HepG2 (cell line): ENCODE measurements around the gene SLC25A46. TPM values are rescaled to one million over a fixed set of nuclear protein-coding genes. Genes with fewer than 3 reads are reported as not detected.

ENCODE experiments used
- CBFB ChIP-seq: sonication (generic); formaldehyde crosslinking; IDR thresholded peaks from 2 replicates; pipeline ENCODE4 v1.4.0; 2020; ENCODE audit warnings: missing genetic modification reagents
- GLI4 ChIP-seq: sonication (generic); formaldehyde crosslinking; IDR thresholded peaks from 2 replicates; pipeline ENCODE4 v1.5.1; 2020; ENCODE audit warnings: missing genetic modification reagents, mild to moderate bottlenecking, moderate library complexity, borderline replicate concordance
- MTF1 ChIP-seq: sonication (generic); formaldehyde crosslinking; IDR thresholded peaks from 2 replicates; pipeline ENCODE4 v1.5.0; 2020; ENCODE audit warnings: missing genetic modification reagents
- SOX6 ChIP-seq, 2 experiments: fragments of 450-650 bp in 1 of 2; sonication (generic) in 1 of 2; formaldehyde crosslinking in 1 of 2; IDR thresholded peaks; 2 replicates each; pipeline versions ENCODE4 v1.4.0 to v1.6.1; 2017 to 2020; ENCODE audit warnings: antibody characterized with exemption in 1 of 2, mild to moderate bottlenecking in 1 of 2, missing genetic modification reagents in 1 of 2
- SRY ChIP-seq: sonication (generic); formaldehyde crosslinking; IDR thresholded peaks from 2 replicates; pipeline ENCODE4 v1.8.0; 2022; ENCODE audit warnings: mild to moderate bottlenecking, missing genetic modification reagents
- ZBTB42 ChIP-seq: sonication (generic); formaldehyde crosslinking; IDR thresholded peaks from 2 replicates; pipeline ENCODE4 v1.5.0; 2020; ENCODE audit warnings: mild to moderate bottlenecking, missing genetic modification reagents
- ZFY ChIP-seq: sonication (generic); formaldehyde crosslinking; IDR thresholded peaks from 2 replicates; pipeline ENCODE4 v1.4.0; 2020; ENCODE audit warnings: missing genetic modification reagents
- ZNF207 ChIP-seq: fragments of 450-650 bp; IDR thresholded peaks from 2 replicates; pipeline ENCODE4 v1.6.1; 2016; ENCODE audit warnings: antibody characterized with exemption, borderline replicate concordance
- ZNF335 ChIP-seq: sonication (generic); formaldehyde crosslinking; IDR thresholded peaks from 2 replicates; pipeline ENCODE4 v1.4.0; 2020; ENCODE audit warnings: missing genetic modification reagents
- ZNF354B ChIP-seq: sonication (generic); formaldehyde crosslinking; IDR thresholded peaks from 2 replicates; pipeline ENCODE4 v1.8.0; 2022; ENCODE audit warnings: mild to moderate bottlenecking, missing genetic modification reagents
- ZNF546 ChIP-seq: sonication (generic); formaldehyde crosslinking; conservative IDR thresholded peaks from 2 replicates; pipeline ENCODE4 v1.8.1; 2023; ENCODE audit warnings: mild to moderate bottlenecking, missing genetic modification reagents
- ZNF577 ChIP-seq: sonication (generic); formaldehyde crosslinking; IDR thresholded peaks from 2 replicates; pipeline ENCODE4 v1.4.0; 2020; ENCODE audit warnings: mild to moderate bottlenecking, low read depth, missing genetic modification reagents, borderline replicate concordance
- ZNF589 ChIP-seq: sonication (generic); formaldehyde crosslinking; conservative IDR thresholded peaks from 2 replicates; pipeline ENCODE4 v1.8.0; 2022; ENCODE audit warnings: mild to moderate bottlenecking, moderate library complexity, missing genetic modification reagents
- ZNF792 ChIP-seq: IDR thresholded peaks from 2 replicates; pipeline ENCODE4 v1.6.1; 2016
- polyA plus RNA-seq, 8 experiments: library from polyadenylated mRNA; depleted of rRNA in 3 of 8; stranded (reverse) in 7 of 8; unstranded in 1 of 8; fragments of >200 nt; fragmentation: Illumina TruSeq in 4 of 8; extraction: Trizol in 4 of 8; gene quantifications; 2 replicates each; pipeline versions ENCODE4 v1.2.1 to v1.2.3, GENCODE V29; 2011 to 2016; ENCODE audit warnings: low read depth in 4 of 8, missing spikeins in 1 of 8, mixed read lengths in 1 of 8; ENCODE audit not compliant: insufficient read depth in 1 of 8
- total RNA-seq, 5 experiments: library from RNA; depleted of rRNA; stranded (reverse); fragments of >200 nt; fragmentation: Illumina TruSeq; extraction: Trizol; gene quantifications; 2 replicates each; pipeline ENCODE4 v1.2.3, GENCODE V29; 2016; ENCODE audit warnings: low read depth in 1 of 5
- TF ChIP-seq, protein P1 (sequence below): sonication (generic); formaldehyde crosslinking; IDR thresholded peaks from 2 replicates; pipeline ENCODE4 v1.8.0; 2022; ENCODE audit warnings: mild to moderate bottlenecking, missing genetic modification reagents
- TF ChIP-seq, protein P2 (sequence below): sonication (generic); formaldehyde crosslinking; IDR thresholded peaks from 2 replicates; pipeline ENCODE4 v1.5.1; 2020; ENCODE audit warnings: mild to moderate bottlenecking, moderate library complexity, missing genetic modification reagents
- TF ChIP-seq, protein P3 (sequence below): sonication (generic); formaldehyde crosslinking; IDR thresholded peaks from 2 replicates; pipeline ENCODE4 v1.5.0; 2020; ENCODE audit warnings: mild to moderate bottlenecking, missing genetic modification reagents, borderline replicate concordance
- TF ChIP-seq, protein P4 (sequence below): IDR thresholded peaks from 2 replicates; pipeline ENCODE4 v1.6.1; 2016; ENCODE audit warnings: low read depth, borderline replicate concordance
- TF ChIP-seq, protein P5 (sequence below): sonication (generic); formaldehyde crosslinking; conservative IDR thresholded peaks from 2 replicates; pipeline ENCODE4 v1.8.0; 2022; ENCODE audit warnings: missing genetic modification reagents

Gene SLC25A46
- total and polyA plus RNA-seq, 2 of the 13 experiments (the other 11 are each of a cell fraction or from before 2014, with no cell fraction given): 14.2 to 34.6 TPM

DNA sequence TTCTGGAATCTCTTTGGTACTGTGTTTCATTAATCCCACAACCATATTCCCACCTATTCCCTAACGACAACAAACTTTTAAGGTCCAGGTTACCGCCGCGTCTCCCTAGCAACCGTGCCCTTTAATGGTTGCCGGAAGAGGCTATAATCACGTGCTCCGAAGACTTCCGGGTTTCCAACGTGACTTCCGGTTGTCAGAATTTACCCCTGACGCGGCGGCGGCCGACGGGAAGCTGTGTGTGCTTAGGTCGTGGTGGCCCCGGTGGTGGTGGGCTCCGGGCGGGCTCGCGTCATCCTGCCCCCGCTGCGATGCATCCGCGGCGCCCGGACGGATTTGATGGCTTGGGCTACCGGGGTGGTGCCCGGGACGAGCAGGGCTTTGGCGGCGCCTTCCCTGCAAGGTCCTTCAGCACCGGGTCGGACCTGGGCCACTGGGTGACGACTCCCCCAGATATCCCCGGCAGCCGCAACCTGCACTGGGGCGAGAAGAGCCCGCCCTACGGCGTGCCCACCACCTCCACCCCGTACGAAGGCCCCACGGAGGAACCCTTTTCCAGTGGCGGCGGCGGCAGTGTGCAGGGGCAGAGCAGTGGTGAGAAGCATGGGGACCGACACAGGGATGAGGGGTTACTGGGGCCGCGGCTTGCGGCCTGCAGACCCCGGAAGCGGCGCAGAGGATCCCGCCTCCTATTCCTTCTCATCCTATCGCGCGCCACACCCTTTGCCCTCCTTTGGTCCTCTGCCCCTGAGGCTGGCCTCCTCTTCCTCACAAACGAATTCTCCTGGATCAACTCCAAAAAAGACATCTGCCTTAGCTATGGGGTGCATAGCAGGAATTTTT is at the start of gene SLC25A46 (continued):
- TF ChIP-seq ZFY (CRISPR knock-in tag): peak; percentile 92
- TF ChIP-seq, protein P1, sequence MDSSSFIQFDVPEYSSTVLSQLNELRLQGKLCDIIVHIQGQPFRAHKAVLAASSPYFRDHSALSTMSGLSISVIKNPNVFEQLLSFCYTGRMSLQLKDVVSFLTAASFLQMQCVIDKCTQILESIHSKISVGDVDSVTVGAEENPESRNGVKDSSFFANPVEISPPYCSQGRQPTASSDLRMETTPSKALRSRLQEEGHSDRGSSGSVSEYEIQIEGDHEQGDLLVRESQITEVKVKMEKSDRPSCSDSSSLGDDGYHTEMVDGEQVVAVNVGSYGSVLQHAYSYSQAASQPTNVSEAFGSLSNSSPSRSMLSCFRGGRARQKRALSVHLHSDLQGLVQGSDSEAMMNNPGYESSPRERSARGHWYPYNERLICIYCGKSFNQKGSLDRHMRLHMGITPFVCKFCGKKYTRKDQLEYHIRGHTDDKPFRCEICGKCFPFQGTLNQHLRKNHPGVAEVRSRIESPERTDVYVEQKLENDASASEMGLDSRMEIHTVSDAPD (CRISPR knock-in tag): no peak
- TF ChIP-seq ZBTB42 (CRISPR knock-in tag): peak; percentile 76; the same call in 1 of the 2 replicates
- TF ChIP-seq, protein P2, sequence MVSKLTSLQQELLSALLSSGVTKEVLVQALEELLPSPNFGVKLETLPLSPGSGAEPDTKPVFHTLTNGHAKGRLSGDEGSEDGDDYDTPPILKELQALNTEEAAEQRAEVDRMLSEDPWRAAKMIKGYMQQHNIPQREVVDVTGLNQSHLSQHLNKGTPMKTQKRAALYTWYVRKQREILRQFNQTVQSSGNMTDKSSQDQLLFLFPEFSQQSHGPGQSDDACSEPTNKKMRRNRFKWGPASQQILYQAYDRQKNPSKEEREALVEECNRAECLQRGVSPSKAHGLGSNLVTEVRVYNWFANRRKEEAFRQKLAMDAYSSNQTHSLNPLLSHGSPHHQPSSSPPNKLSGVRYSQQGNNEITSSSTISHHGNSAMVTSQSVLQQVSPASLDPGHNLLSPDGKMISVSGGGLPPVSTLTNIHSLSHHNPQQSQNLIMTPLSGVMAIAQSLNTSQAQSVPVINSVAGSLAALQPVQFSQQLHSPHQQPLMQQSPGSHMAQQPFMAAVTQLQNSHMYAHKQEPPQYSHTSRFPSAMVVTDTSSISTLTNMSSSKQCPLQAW (CRISPR knock-in tag): peak; percentile 59
- no peak for TF ChIP-seq ZNF207
- no peak; the same call in 1 of the 2 replicates for TF ChIP-seq ZNF792 (CRISPR knock-in tag)
- TF ChIP-seq ZNF589 (CRISPR knock-in tag): no peak
- no peak for TF ChIP-seq ZNF354B
- TF ChIP-seq, protein P3, sequence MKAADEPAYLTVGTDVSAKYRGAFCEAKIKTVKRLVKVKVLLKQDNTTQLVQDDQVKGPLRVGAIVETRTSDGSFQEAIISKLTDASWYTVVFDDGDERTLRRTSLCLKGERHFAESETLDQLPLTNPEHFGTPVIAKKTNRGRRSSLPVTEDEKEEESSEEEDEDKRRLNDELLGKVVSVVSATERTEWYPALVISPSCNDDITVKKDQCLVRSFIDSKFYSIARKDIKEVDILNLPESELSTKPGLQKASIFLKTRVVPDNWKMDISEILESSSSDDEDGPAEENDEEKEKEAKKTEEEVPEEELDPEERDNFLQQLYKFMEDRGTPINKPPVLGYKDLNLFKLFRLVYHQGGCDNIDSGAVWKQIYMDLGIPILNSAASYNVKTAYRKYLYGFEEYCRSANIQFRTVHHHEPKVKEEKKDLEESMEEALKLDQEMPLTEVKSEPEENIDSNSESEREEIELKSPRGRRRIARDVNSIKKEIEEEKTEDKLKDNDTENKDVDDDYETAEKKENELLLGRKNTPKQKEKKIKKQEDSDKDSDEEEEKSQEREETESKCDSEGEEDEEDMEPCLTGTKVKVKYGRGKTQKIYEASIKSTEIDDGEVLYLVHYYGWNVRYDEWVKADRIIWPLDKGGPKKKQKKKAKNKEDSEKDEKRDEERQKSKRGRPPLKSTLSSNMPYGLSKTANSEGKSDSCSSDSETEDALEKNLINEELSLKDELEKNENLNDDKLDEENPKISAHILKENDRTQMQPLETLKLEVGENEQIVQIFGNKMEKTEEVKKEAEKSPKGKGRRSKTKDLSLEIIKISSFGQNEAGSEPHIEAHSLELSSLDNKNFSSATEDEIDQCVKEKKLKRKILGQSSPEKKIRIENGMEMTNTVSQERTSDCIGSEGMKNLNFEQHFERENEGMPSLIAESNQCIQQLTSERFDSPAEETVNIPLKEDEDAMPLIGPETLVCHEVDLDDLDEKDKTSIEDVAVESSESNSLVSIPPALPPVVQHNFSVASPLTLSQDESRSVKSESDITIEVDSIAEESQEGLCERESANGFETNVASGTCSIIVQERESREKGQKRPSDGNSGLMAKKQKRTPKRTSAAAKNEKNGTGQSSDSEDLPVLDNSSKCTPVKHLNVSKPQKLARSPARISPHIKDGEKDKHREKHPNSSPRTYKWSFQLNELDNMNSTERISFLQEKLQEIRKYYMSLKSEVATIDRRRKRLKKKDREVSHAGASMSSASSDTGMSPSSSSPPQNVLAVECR: peak; percentile 98
- no peak for TF ChIP-seq SOX6 (IDR thresholded peaks at IDR 0.05)
- peak; percentile 43 for TF ChIP-seq SOX6 (CRISPR knock-in tag; IDR thresholded peaks at IDR 0.05)
- TF ChIP-seq MTF1 (CRISPR knock-in tag): no peak
- peak; percentile 94; the same call in 1 of the 2 replicates for TF ChIP-seq GLI4
- peak; percentile 83; the same call in 1 of the 2 replicates for TF ChIP-seq ZNF546 (CRISPR knock-in tag)
- no peak for TF ChIP-seq ZNF335
- TF ChIP-seq, protein P4, sequence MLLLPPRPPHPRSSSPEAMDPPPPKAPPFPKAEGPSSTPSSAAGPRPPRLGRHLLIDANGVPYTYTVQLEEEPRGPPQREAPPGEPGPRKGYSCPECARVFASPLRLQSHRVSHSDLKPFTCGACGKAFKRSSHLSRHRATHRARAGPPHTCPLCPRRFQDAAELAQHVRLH (CRISPR knock-in tag): peak; percentile 49; the same call in 1 of the 2 replicates
- no peak for TF ChIP-seq ZNF577 (CRISPR knock-in tag)
- TF ChIP-seq CBFB: 0 out of 2 replicates have a peak, but pooled peaks have one; percentile 22
- TF ChIP-seq, protein P5, sequence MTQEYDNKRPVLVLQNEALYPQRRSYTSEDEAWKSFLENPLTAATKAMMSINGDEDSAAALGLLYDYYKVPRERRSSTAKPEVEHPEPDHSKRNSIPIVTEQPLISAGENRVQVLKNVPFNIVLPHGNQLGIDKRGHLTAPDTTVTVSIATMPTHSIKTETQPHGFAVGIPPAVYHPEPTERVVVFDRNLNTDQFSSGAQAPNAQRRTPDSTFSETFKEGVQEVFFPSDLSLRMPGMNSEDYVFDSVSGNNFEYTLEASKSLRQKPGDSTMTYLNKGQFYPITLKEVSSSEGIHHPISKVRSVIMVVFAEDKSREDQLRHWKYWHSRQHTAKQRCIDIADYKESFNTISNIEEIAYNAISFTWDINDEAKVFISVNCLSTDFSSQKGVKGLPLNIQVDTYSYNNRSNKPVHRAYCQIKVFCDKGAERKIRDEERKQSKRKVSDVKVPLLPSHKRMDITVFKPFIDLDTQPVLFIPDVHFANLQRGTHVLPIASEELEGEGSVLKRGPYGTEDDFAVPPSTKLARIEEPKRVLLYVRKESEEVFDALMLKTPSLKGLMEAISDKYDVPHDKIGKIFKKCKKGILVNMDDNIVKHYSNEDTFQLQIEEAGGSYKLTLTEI (CRISPR knock-in tag): no peak
- peak; percentile 85; the same call in 1 of the 2 replicates for TF ChIP-seq SRY (CRISPR knock-in tag)
